IPS-11a (cell line): Measurements from ENCODE around the gene AKR1B1.

Experiments used
- H3K4me3 ChIP-seq: one replicate; pipeline ENCODE4 v1.5.1; 2013; ENCODE audit warnings: low read depth, low read length, control low read depth

The AKR1B1 gene

GRCh38 chr7:134446446-134446845, 12.5 kb downstream of the AKR1B1 start:
- H3K4me3 ChIP-seq: no peak overlapping the region

DNA sequence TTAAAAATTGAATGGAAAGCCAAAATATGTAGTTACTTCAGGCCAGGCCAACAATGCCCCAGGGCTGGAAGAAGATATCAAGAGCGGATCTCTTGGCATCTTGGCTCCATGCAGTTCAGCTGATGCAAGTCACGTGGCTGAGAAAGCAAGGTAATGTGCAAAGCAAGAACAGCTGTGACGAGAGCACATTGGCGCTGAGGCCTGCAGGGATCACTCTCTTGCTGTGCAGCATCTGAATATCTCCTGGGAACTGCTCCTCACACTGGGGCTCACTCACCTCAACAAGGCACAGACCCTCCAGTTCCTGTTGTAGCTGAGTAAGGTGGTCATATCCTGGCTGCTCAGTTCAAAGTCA, 14.0 kb downstream of the AKR1B1 start:
- no peak overlapping the region for H3K4me3 ChIP-seq

- H3K4me3 ChIP-seq: no peak overlapping the region
Observed at GRCh38 chr7:134444198-134444960, 14.5 kb downstream of the AKR1B1 start.

DNA sequence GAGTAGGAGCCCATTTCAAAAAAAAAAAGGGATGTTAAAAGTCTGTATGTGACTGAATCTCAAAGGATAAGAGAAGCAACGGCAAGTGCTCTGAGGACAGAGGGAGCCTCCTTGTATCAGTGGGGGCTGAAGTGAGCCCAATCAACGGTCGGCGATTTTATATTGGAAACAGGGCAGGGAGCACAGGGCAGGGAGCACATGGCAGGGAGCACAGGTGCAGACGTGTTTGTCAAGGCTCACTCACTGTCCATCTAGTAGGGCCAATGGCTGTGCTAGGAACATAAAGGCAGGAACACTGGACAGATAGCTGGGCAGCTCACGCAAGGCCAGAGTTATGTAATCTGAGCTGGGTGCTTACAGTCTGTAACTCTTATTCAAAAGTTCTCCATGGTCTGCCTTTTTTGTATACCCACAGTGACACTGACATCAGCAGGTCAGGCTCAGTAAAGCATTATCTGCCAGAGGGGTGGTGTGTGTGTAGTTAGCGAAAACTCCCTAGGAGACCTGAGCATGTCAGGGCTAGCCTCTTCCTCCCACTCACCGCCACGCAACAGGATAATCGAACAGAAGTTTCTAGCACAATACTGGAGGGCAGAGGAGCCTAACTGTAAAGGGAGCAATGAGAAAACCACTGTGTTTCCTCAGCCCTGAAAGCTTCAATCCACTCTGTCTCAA, 15.4 kb downstream of the AKR1B1 start:
- H3K4me3 ChIP-seq: no peak overlapping the region

- no peak overlapping the region for H3K4me3 ChIP-seq
Observed at GRCh38 chr7:134442441-134443220, 16.3 kb downstream of the AKR1B1 start.

GRCh38 chr7:134441264-134441663, 17.6 kb downstream of the AKR1B1 start:
- H3K4me3 ChIP-seq: no peak overlapping the region

- no peak overlapping the region for H3K4me3 ChIP-seq
Observed at GRCh38 chr7:134440476-134440875, 18.4 kb downstream of the AKR1B1 start.

DNA sequence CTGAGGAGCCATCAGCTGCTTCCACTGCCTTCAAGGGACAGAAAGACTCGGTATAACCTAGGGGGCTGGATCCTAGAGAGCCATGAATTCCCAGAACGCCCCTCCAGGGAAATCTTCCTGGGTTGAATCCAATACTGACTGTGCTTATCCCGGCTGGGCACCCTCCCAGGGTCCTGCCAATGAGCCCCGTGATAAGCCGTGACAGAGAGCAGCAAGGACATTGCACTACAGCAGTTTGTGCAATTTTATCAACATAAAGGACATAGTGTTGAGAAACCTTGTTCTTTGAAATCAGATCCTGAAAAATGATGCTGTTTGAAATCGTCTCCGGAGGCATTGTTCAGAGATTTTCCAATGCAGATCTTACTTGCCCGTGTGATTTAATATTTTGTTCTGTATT, 18.8 kb downstream of the AKR1B1 start:
- H3K4me3 ChIP-seq: no peak overlapping the region

- no peak overlapping the region for H3K4me3 ChIP-seq
Observed at GRCh38 chr7:134438946-134439345, 20.0 kb downstream of the AKR1B1 start.

DNA sequence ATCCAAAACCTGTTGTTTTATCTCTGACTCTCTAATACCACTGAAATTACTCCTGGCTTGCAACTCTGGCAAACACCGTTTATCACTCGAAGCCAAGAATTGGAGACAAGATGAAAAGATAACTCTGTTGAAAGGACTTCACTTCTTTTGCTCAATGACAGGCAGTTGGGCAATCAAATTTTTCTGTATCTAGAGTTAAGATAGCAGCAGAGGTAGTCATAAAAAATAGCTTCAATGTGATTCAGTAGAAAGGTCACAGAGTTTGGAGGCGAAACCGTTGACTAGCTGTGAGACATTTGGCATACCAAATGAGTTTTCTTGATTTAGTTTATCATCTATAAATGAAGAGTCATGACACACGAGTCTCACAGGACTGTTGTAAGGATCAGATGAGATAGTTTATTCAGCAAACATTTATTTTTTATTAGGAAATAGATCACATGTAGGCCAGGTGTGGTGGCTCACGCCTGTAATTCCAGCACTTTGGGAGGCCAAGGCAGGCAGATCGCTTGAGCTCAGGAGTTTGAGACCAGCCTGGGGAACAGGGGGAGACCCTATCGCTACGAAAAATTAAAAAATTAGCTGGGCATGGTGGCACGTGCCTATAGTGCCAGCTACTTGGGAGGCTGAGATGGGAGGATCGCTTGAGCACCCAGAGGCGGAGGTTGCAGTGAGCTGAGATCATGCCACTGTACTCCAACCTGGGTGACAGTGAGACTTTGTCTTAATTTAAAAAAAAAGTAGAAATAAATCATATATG, 23.6 kb downstream of the AKR1B1 start:
- no peak overlapping the region for H3K4me3 ChIP-seq

DNA sequence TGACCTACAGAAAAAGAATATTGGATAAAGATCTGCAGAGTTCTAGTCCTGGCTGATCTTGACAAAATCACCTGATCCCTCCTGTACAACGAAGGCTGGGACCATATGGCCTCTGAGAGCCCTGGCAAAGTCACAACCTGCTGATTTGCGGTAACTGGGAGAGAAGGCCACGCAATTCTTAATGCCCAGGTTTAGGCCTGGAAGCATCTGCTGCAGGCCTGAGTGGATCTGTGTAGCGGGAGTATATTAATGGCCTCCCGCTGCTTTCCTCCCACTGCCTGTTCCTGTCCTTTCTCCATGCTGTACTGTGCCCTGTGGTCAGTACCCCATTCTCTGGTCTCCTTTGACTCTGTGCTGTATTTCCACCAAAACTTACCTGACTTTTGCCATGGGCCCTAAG, 24.2 kb downstream of the AKR1B1 start:
- no peak overlapping the region for H3K4me3 ChIP-seq

DNA sequence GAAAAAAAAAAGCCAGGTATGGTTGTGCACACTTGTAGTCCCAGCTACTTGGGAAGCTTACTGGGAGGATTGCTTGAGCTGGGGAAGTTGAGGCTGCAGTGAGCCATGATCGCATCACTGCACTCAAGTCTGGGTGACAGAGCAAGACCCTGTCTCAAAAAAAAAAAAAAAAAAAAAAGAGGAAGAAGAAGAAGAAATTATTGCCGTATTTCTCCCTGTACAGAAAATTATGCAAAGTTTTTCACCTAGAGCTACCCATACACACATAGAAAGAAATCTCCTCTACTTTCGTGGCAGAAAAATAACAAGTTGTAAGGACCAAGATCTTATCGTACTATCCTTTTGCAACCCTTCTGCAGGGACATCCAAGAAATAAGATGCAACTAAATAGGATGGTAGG, 25.5 kb downstream of the AKR1B1 start:
- no peak overlapping the region for H3K4me3 ChIP-seq

- peak overlapping the region; percentile 46 for H3K4me3 ChIP-seq
Observed at GRCh38 chr7:134432296-134433152, 26.4 kb downstream of the AKR1B1 start.

DNA sequence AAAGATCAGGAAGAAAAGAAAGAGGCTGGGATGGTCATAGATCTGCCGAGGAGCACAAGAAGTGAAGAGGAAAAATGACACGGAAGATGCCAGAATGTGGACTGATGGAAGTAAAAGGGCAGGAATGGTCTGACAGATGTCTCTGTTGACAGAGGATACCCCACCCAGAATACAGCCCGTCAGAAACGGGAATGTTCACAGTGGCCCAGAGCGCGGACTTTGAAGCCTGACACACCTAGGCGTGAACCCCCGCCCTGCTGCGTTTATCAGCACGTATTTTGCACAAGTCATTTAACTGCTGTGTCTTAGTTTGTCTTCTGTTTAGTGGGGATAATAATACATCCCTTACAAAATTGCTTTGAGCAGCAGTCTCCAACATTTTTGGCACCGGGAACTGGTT, 27.1 kb downstream of the AKR1B1 start:
- H3K4me3 ChIP-seq: no peak overlapping the region

- H3K4me3 ChIP-seq: no peak overlapping the region
Observed at GRCh38 chr7:134429481-134429880, 29.4 kb downstream of the AKR1B1 start.

DNA sequence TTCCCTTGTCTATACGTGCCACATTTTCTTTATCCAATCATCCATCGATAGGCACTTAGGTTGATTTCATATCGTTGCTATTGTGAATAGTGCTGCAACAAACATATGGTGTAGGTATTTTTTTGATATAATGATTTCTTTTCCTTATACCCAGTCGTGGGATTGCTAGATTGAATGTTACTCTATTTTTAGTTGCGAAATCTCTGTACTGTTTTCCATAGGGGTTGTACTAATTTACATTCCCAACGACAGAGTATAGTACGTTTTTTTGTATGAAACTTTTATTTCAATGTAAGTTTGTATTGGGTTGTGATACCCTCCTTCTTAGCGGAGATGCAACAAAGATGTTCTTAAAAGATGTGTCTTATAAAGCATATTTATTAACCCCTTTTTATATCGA, 30.0 kb downstream of the AKR1B1 start:
- no peak overlapping the region for H3K4me3 ChIP-seq

DNA sequence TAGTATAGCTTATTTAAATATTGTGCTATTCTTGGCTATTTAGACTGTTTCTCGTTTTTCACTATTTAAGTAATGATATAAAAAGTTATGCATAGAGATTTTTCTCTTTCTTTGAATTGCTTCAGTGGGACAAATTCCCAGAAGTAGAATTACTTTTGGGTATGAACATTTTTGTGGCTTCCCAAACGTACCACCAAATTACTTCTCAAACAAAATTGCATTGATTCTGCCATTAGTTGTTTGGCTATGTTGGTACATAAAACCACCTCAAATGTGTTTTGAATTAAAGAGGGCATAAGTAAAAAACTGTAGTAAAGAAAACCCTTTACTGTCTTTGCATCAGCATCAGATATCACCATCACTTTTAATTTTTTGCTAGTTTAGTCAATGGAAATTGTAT, 31.0 kb downstream of the AKR1B1 start:
- no peak overlapping the region for H3K4me3 ChIP-seq

DNA sequence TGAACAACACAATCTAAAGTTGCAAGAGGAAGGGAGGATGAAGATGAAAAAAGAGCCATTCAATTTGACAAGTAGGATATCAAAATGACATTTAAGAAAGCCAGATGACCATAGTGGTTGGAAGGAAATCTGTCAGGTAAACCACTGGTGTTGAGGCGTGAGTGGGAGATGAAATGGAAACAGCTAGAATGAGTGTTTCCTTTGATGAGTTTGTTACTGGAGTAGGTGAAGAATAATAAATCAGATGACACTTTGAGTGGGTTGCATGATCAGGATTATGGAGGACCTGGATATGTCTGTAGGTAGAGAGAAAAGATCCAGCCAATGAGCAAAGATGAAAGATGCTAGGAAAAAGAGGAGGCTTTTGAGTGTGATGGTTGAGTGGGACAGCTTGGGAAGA, 33.1 kb downstream of the AKR1B1 start:
- no peak overlapping the region for H3K4me3 ChIP-seq

- no peak overlapping the region for H3K4me3 ChIP-seq
Observed at GRCh38 chr7:134422638-134423037, 36.3 kb downstream of the AKR1B1 start.

DNA sequence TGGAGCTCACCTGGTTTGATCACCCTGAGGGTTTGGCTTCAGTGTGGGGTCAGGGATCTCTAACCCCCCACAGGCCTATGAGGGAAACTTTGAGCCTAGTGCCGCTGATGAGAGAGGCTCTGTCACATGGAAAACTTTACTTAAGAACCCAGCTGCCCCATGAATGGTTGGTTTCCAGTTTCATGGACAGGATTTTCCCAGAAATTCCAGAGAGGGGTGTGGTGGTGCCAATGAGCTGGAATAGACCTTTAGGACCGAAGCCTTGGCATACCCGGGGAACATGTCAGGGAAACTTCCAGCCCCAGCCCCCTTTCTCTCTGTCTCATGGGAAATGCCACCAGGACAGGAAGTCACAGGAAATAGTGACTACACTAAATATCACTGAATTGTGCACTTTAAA, 36.9 kb downstream of the AKR1B1 start:
- no peak overlapping the region for H3K4me3 ChIP-seq
